ENCODE measurements around the gene ARID5B.

GRCh38 chr10:62001898-62002297 lies 100.4 kb downstream of the ARID5B start:
- TF ChIP-seq CTCF (IDR thresholded peaks at IDR 0.05; ENCODE audit: low read length) (no peak), EZH2 (optimal IDR thresholded peaks at IDR 0.05; ENCODE audit: low read depth, low read length) (no peak)
